Ishikawa (cell line): Measurements from ENCODE around the gene CBY3.

Source experiments
- CEBPB ChIP-seq: IDR thresholded peaks from 2 replicates; pipeline ENCODE4 v1.6.1; 2012
- CREB1 ChIP-seq: IDR thresholded peaks from 2 replicates; pipeline ENCODE4 v1.6.1; 2012; ENCODE audit warnings: low read depth
- EGR1 ChIP-seq: IDR thresholded peaks from 2 replicates; pipeline ENCODE4 v1.6.1; 2012
- EP300 ChIP-seq: IDR thresholded peaks from 2 replicates; pipeline ENCODE4 v1.6.1; 2012; ENCODE audit warnings: borderline replicate concordance
- FOXM1 ChIP-seq: IDR thresholded peaks from 2 replicates; pipeline ENCODE4 v1.6.1; 2012; ENCODE audit warnings: low read depth, borderline replicate concordance
- NFIC ChIP-seq: IDR thresholded peaks from 2 replicates; pipeline ENCODE4 v1.6.1; 2012
- RAD21 ChIP-seq: IDR thresholded peaks from 2 replicates; pipeline ENCODE4 v1.6.1; 2012; ENCODE audit warnings: low read depth
- REST ChIP-seq: IDR thresholded peaks from 2 replicates; pipeline ENCODE4 v1.6.1; 2012; ENCODE audit warnings: low read depth, mild to moderate bottlenecking
- TAF1 ChIP-seq: IDR thresholded peaks from 2 replicates; pipeline ENCODE4 v1.6.1; 2012; ENCODE audit warnings: low read depth, mild to moderate bottlenecking
- YY1 ChIP-seq: IDR thresholded peaks from 2 replicates; pipeline ENCODE4 v1.6.1; 2012; ENCODE audit warnings: low read depth
- ZBTB7A ChIP-seq: IDR thresholded peaks from 2 replicates; pipeline ENCODE4 v1.6.1; 2012; ENCODE audit warnings: low read depth
- TF ChIP-seq, protein P1 (sequence below): IDR thresholded peaks from 2 replicates; pipeline ENCODE4 v1.6.1; 2012

DNA sequence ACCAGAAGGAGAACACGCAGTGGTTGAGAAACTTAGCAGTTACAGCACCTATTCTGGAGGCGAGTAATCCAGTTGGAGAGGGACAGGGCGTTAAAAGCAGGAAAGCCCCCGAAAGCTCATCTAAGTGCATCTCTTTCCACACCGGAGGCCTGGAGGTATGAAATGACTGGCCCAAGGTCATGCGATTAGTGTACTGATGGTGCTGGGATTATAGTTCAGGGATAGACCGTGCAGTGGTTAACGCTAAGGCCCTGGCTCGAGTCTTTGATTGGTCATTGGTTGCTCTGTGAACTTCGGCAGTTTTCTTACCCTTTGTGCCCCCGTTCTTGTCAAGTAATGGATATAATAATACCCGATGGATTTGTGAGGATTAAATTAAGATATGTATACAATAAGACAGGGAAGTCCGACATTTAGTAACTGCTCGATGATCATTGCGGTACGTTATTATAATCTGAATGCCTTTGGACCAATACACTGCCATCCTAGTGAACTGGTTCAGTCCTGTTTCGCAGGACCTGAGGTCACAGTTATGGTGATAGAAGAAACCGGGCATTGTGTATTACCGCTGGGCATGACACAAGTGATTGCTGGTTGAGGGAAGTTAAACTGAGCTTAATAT is 18.9 kb upstream of the CBY3 start:
- TF ChIP-seq RAD21 (no peak), TAF1 (no peak), FOXM1 (no peak), CEBPB (no peak), ZBTB7A (no peak), NFIC (no peak), REST (no peak), CREB1 (no peak), YY1 (no peak), EP300 (no peak), EGR1 (no peak)
- TF ChIP-seq, protein P1, sequence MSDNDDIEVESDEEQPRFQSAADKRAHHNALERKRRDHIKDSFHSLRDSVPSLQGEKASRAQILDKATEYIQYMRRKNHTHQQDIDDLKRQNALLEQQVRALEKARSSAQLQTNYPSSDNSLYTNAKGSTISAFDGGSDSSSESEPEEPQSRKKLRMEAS, result no peak
